Keratinocyte (primary cell): ENCODE measurements around the gene TLX2. TPM values are rescaled to one million over a fixed set of nuclear protein-coding genes. Genes with fewer than 3 reads are reported as not detected.
A peak's percentile ranks its signal among the peaks of the same experiment; 100 is the strongest.

Source experiments
- DNase-seq: peaks from one replicate; pipeline ENCODE4 v3.0.0-alpha.2; 2011; ENCODE audit warnings: low read depth, missing footprints, low spot score
- FAIRE-seq: peaks from 2 replicates; lab custom pipeline; 2011; peaks lifted over from hg19 to GRCh38; lab: Jason Lieb, UNC
- H2AFZ ChIP-seq: 2 replicates; pipeline ENCODE4 v1.6.0; 2012; ENCODE audit warnings: low read length, control low read depth, inconsistent platforms; ENCODE audit not compliant: control insufficient read depth
- H3K27ac ChIP-seq: 2 replicates; pipeline ENCODE4 v1.5.1; 2011; ENCODE audit warnings: low read length; ENCODE audit not compliant: control insufficient read depth, insufficient read depth
- H3K27me3 ChIP-seq: 3 replicates; pipeline ENCODE4 v1.6.0; 2011; ENCODE audit warnings: low read length; ENCODE audit not compliant: control insufficient read depth, insufficient read depth; ENCODE audit errors: extremely low read depth
- H3K36me3 ChIP-seq, 2 experiments: 2 replicates in 1 of 2; 3 replicates in 1 of 2; pipeline ENCODE4 v1.5.1; 2011; ENCODE audit warnings: low read length in 2 of 2, mild to moderate bottlenecking in 1 of 2; ENCODE audit not compliant: control insufficient read depth in 2 of 2, insufficient read depth in 2 of 2; ENCODE audit errors: extremely low read depth in 1 of 2
- H3K4me1 ChIP-seq: 3 replicates; pipeline ENCODE4 v1.5.1; 2011; ENCODE audit warnings: low read length; ENCODE audit not compliant: control insufficient read depth, insufficient read depth; ENCODE audit errors: extremely low read depth
- H3K4me2 ChIP-seq: 3 replicates; pipeline ENCODE4 v1.6.0; 2011; ENCODE audit warnings: low read depth, low read length; ENCODE audit not compliant: control insufficient read depth, insufficient read depth; ENCODE audit errors: extremely low read depth
- H3K4me3 ChIP-seq, 3 experiments: fragments of 200-600 bp in 1 of 3; sonication (generic) in 1 of 3; 2 replicates in 2 of 3; 3 replicates in 1 of 3; pipeline ENCODE4 v1.5.1; 2011 to 2016; ENCODE audit warnings: low read length in 3 of 3, mild to moderate bottlenecking in 3 of 3, control low read depth in 2 of 3, inconsistent platforms in 1 of 3, low read depth in 1 of 3, mixed read lengths in 1 of 3, mixed run types in 1 of 3, moderate library complexity in 1 of 3; ENCODE audit not compliant: control insufficient read depth in 2 of 3, insufficient read depth in 2 of 3; ENCODE audit errors: extremely low read depth in 1 of 3
- H3K79me2 ChIP-seq: 2 replicates; pipeline ENCODE4 v1.6.0; 2012; ENCODE audit warnings: low read length; ENCODE audit not compliant: control insufficient read depth, insufficient read depth
- H3K9ac ChIP-seq: 3 replicates; pipeline ENCODE4 v1.6.0; 2011; ENCODE audit warnings: low read length; ENCODE audit not compliant: control insufficient read depth, insufficient read depth; ENCODE audit errors: extremely low read depth
- H3K9me1 ChIP-seq: 3 replicates; pipeline ENCODE4 v1.6.0; 2011; ENCODE audit warnings: low read length; ENCODE audit not compliant: control insufficient read depth, insufficient read depth; ENCODE audit errors: extremely low read depth
- H3K9me3 ChIP-seq: 2 replicates; pipeline ENCODE4 v1.5.1; 2012; ENCODE audit warnings: low read depth, low read length; ENCODE audit not compliant: control insufficient read depth
- H4K20me1 ChIP-seq: 3 replicates; pipeline ENCODE4 v1.6.0; 2011; ENCODE audit warnings: low read length; ENCODE audit not compliant: control insufficient read depth, insufficient read depth; ENCODE audit errors: extremely low read depth
- EZH2 ChIP-seq: IDR thresholded peaks from one replicate; pipeline ENCODE4 v1.6.1; 2012; ENCODE audit warnings: inconsistent platforms, mild to moderate bottlenecking, low read length, moderate library complexity
- dilution Hi-C: fragments of 300-500 bp; cut with MboI; formaldehyde crosslinking; loops from one replicate; pipeline ENCODE4 v1.7.0; 2020; ENCODE audit warnings: low sequenced_read_pairs; ENCODE audit not compliant: extremely low pct_ligation_motif_present
- polyA plus RNA-seq, 5 experiments: library from polyadenylated mRNA; depleted of rRNA in 3 of 5; stranded (reverse) in 3 of 5; stranded (forward) in 1 of 5; unstranded in 1 of 5; fragments of >200 nt; gene quantifications; 1 replicate in 1 of 5; 2 replicates in 3 of 5; 3 replicates in 1 of 5; pipeline versions ENCODE4 v1.2.1 to v1.2.3, GENCODE V29; 2011 to 2012; ENCODE audit warnings: missing spikeins in 2 of 5, low read depth in 1 of 5, low replicate concordance in 1 of 5
- TF ChIP-seq, protein P1 (sequence below), 3 experiments: IDR thresholded peaks in 1 of 3; conservative IDR thresholded peaks in 1 of 3; optimal IDR thresholded peaks in 1 of 3; 2 replicates in 2 of 3; 3 replicates in 1 of 3; pipeline versions ENCODE3 to v1.5.1; 2011; ENCODE audit warnings: low read length in 3 of 3, mild to moderate bottlenecking in 3 of 3, moderate library complexity in 2 of 3, control low read depth in 1 of 3, inconsistent platforms in 1 of 3; ENCODE audit not compliant: insufficient read depth in 2 of 3; ENCODE audit errors: extremely low read depth in 1 of 3

TLX2 gene
- polyA plus RNA-seq, 1 donor (not counting 4 experiments of a cell fraction or from before 2014, with no cell fraction given): not detected

DNA sequence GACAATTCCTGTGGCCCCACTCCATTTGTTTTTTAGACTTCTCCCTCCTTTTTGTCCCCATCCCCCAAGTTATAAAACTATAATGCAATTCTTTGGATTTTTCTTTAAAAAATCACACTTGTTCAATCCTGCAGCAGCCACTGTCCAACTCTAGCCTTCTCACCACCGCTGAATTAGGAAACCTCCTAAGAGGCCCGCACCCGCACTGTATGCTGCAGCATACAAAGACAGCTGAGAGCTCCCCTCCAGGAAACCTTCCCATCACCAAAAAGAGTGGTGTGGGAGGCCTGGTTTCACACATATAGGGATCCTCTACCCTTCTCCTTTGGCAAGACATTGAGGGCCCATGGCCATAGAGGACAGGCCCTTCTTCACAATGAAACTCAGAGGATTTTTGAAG lies 9.7 kb upstream of the TLX2 start:
- Histone ChIP-seq H3K4me3 (no peak overlapping the region), H2AFZ (no peak overlapping the region), H3K27ac (no peak overlapping the region), H3K36me3 (peaks cover 9 to 10% of the 10 kb centered on the region in 2 experiments), H3K4me1 (peaks cover 33% of the 10 kb centered on the region), H3K4me2 (no peak overlapping the region), H4K20me1 (no peaks in the 10 kb centered on the region), H3K9ac (no peak overlapping the region), H3K79me2 (peaks cover 16% of the 10 kb centered on the region), H3K9me3 (no peaks in the 10 kb centered on the region), H3K9me1 (no peaks in the 10 kb centered on the region), H3K27me3 (peaks cover 19% of the 10 kb centered on the region)
- dilution Hi-C loops: no loop called here
- FAIRE-seq: no peak
- TF ChIP-seq EZH2: no peak
- TF ChIP-seq, protein P1, sequence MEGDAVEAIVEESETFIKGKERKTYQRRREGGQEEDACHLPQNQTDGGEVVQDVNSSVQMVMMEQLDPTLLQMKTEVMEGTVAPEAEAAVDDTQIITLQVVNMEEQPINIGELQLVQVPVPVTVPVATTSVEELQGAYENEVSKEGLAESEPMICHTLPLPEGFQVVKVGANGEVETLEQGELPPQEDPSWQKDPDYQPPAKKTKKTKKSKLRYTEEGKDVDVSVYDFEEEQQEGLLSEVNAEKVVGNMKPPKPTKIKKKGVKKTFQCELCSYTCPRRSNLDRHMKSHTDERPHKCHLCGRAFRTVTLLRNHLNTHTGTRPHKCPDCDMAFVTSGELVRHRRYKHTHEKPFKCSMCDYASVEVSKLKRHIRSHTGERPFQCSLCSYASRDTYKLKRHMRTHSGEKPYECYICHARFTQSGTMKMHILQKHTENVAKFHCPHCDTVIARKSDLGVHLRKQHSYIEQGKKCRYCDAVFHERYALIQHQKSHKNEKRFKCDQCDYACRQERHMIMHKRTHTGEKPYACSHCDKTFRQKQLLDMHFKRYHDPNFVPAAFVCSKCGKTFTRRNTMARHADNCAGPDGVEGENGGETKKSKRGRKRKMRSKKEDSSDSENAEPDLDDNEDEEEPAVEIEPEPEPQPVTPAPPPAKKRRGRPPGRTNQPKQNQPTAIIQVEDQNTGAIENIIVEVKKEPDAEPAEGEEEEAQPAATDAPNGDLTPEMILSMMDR (optimal IDR thresholded peaks at IDR 0.05 in 1 of 3, IDR thresholded peaks at IDR 0.05 in 1 of 3, conservative IDR thresholded peaks at IDR 0.05 in 1 of 3; ENCODE audit: extremely low read depth in 1 of 3, insufficient read depth in 2 of 3, low read length in 3 of 3): no peak
- no peak for DNase-seq

DNA sequence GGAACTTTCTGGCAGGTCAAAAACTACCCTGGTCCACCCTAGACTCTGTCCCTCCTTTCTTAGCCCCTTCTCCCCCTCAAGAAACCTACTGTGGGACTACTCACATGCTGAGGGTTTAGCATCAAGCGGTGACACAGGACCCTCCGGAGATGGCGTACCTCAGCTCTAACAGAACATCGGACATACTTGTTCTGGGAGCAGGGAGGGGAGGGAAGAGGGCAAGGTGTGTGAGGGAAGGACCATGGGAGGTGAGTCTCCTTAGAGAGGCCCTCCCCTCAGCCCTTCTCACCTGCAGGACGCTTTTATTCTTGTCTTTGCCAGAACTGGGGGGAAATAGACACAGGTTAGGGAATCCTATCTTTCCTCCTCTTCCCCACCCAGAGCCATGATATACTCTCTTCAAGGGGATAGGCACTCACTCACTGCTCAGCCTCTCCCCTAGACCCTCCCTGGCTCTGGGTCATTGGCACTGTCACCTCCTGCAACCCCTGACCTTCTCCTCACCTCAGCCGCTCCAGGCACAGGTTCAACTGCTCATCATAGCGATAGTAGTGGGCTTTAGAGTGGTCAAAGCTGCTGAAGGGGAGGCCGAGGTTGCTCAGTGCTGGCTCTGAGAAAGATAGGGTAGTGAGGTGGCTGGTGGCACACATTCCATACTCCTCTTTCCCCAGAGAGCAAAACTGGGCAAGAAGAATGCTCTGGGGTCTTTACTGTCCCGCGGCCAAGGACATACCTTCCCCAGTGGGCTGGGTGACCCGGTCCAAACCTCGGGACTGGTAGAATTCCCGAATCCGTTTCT lies 8.6 kb upstream of the TLX2 start:
- peak overlapping the region; percentile 40 to 86 (median 41) for H3K4me3 ChIP-seq
- dilution Hi-C loops: no loop called here
- TF ChIP-seq, protein P1 (optimal IDR thresholded peaks at IDR 0.05 in 1 of 3, IDR thresholded peaks at IDR 0.05 in 1 of 3, conservative IDR thresholded peaks at IDR 0.05 in 1 of 3; ENCODE audit: extremely low read depth in 1 of 3, insufficient read depth in 2 of 3, low read length in 3 of 3): no peak
- TF ChIP-seq EZH2: no peak
- H2AFZ ChIP-seq: no peak overlapping the region
- H3K9me3 ChIP-seq: no peaks in the 10 kb centered on the region
- H3K4me1 ChIP-seq: peaks cover 33% of the 10 kb centered on the region
- FAIRE-seq: no peak
- H3K9me1 ChIP-seq: no peaks in the 10 kb centered on the region
- H3K27ac ChIP-seq: no peak overlapping the region
- H3K9ac ChIP-seq: no peak overlapping the region
- H3K36me3 ChIP-seq: peaks cover 9 to 10% of the 10 kb centered on the region in 2 experiments
- H3K4me2 ChIP-seq: peak overlapping the region; percentile 97
- peaks cover 15% of the 10 kb centered on the region for H3K27me3 ChIP-seq
- peaks cover 16% of the 10 kb centered on the region for H3K79me2 ChIP-seq
- H4K20me1 ChIP-seq: no peaks in the 10 kb centered on the region
- DNase-seq: no peak
